T-helper 2 cell (primary cell): ENCODE data around the gene LAIR2.

ENCODE experiments used
- DNase-seq, 5 experiments: peaks; one replicate each; pipeline versions ENCODE4 v3.0.0 to v3.0.0-alpha.2; 2012 to 2022

The LAIR2 gene

DNA sequence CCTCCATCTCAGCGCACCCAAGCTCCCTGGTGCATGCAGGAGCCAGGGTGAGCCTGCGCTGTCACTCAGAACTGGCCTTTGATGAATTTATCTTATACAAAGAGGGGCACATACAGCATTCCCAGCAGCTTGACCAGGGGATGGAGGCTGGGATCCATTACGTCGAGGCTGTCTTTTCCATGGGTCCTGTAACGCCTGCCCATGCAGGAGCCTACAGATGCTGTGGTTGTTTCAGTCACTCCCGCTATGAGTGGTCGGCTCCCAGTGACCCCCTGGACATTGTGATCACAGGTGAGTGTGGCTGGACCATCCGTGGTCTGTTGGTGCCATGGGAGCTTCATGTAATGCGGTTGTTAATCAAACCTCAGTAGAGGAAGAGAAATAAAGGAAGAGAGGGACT is 33.0 kb downstream of the LAIR2 start:
- no peak for DNase-seq

DNA sequence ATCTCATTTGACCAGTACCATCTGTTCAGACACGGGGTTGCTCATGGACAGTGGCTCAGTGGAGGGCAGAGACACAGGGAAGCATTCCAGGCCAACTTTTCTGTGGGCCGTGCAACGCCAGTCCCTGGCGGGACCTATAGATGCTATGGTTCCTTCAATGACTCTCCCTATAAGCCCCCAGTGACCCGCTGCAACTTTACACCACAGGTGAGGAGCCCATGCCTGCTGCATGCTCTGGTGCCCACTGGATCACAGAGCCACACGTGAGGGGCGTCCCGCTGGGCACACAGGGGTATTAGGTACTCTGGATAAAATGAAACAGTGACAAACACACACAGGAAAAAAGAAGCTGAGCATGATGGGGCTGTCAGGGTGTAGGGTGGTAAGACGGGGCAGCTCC is 34.3 kb downstream of the LAIR2 start:
- DNase-seq = no peak

DNA sequence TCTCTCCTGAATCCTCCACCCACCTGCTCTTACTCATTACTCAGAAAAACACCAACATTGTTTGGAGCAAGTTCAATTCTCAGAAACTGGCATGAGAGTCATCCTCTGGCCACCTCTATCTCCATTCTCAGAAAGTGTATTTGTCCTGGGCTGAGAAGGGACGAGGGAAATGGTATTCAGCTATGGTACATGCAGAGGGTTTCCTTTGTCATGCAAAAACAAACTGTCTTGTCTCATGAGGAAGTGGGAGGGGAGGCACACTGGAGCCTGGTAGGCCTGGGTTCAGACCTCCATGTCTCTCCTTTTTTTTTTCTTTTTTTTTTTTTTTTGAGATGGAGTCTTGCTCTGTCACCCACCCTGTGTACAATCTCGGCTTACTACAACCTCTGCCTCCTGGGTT is 39.1 kb downstream of the LAIR2 start:
- no peak for DNase-seq

DNA sequence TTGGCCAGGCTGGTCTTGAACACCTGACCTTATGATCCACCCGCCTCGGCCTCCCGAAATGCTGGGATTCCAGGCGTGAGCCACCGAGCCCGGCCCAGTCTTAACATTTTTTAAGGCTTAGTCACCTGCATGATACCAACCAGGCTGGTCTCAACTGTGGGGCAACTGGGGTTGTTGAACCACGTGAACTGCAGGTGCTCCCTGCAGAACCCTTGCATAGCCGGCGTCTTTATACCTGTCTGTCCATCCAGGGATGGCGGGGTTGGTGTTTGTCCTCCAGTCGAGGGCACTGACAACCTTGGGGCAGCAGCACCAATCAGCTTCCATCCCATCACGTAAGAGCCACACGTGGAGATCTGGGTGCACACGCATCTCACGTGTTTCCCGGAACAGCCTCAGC is 46.2 kb downstream of the LAIR2 start:
- DNase-seq = no peak

DNA sequence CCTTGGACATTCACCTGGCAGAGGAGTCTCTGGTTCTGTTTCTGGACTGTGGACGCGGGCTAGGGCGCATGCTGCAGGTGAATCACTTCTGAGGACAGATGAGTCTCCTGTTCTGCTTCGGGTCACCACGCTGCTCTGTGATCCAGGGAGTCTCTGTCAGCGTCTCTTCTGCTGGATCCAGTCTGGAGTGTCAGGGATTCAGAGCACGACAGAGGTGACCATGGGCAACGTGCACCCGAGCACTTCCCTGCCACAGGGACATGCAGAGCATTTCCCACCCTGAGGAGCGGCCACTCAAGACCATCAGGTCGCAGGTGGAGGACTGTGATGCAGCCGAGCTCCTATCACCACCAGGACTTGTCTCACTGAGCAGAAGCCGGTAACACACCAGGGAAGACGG is 46.6 kb downstream of the LAIR2 start:
- DNase-seq = no peak

DNA sequence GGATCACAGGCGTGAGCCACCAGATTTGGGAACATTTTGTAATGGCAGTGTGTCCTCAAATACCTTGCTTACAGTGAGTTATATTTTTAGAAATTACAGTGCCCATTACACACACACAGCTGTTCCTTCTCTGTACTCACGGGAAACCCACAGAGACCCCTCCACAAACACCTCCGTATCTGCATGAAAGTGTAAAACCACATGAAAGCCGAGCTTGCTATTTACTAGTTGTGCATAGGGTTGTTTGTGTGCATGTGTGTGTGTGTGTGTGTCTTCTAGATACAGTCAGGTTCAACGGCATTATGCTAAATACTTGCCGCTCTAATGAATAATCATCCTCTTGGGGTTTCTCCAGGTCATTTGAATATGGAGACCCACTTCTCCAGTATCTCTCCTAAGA is 48.7 kb downstream of the LAIR2 start:
- DNase-seq = peak in 2 of 5 experiments; percentile 56 to 76

DNA sequence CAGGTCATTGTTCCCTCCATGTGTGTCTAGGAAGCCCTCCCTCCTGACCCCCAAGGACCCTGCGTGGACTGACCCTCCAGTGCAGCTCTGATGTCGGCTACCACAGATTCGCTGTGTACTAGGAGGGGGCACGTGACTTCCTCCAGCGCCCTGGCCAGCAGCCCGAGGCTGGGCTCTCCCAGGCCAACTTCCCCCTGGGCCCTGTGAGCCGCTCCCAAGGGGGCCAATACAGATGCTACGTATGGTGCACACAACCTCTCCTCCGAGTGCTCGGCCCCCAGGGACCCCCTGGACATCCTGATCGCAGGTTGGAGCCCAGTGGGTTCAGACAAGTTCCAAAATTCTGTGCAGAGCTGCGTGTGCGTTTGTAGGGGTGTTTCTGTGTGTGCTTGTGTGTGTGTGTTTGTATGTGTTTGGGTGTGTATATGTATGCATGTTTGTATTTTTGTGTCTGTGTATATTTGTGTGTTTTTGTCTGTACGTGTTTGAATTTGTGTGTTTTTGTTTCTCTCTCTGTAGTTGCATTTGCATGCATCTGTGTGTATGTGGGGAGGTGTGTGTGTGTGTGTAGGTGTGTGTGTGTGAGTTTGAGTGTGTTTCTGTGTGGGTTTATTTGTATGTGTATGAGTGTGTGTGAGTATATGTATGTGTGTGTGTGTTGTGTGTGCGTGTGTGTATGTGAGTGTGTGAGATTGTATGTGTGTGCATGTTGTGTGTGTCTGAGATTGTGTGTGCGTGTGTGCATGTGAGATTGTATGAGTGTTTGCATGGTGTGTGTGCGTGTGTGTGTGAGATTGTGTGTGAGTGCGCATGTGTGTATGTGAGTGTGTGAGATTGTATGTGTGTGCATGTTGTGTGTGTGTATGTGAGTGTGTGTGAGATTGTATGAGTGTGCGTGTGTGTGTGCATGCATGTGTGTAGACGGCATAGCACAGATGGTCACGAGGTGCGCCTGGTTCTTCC is 49.6 kb downstream of the LAIR2 start:
- DNase-seq = no peak

DNA sequence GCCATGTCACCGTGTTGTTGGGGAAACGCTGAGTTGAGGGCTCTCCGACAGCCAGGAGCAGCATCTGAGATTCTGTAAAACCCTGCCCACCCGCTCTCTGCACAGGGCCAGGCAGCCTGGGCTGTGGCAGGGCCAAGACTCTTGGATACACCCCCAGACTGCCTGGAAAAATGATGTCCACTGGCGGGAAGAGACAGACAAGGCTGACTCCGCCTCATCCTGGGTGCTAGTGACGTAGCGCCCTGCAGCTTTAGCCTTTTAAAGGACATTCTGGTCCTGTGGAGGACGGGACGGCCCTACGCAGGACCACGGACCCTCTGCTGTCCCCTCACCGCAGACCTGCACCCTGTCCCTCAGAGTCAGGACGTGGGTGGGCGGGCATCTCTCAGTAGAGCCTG is 50.3 kb downstream of the LAIR2 start:
- no peak for DNase-seq

DNA sequence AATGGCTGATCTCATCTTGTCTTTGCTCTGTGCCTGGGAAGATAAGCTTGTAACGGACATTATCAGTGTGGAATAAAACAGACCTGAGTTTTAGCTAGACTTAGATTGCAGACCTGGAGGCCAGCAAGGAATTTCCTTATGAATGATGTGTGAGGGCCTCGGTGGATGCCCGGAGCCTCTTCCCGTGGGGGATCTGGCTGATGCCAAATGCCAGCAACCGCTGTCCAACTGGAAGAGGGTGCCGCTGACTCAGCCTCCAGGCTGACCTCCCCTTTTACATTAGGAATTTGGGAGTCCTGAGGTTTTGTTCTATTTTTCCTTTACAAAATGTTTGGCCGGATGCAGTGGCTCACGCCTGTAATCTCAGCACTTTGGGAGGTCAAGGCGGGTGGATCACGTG is 51.4 kb downstream of the LAIR2 start:
- DNase-seq = no peak

DNA sequence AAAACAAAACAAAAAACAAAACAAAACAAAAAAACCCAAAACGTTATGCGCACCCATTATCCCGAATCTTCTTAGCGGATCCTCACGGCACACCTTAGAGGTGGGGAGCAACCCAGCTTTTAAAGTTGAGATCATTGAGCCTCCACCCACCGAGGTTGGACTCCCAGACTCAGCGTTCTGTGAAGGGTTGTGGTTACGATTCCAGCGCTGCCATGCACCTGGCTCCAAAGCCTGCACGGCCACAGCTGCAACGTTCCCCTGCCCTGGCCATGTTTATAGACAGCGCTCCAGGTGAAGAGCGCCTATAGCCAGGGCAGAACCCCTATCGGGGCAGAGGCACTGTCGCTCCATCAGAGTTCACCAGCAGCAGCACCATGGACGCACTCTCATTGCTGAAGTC is 52.3 kb downstream of the LAIR2 start:
- DNase-seq = no peak

DNA sequence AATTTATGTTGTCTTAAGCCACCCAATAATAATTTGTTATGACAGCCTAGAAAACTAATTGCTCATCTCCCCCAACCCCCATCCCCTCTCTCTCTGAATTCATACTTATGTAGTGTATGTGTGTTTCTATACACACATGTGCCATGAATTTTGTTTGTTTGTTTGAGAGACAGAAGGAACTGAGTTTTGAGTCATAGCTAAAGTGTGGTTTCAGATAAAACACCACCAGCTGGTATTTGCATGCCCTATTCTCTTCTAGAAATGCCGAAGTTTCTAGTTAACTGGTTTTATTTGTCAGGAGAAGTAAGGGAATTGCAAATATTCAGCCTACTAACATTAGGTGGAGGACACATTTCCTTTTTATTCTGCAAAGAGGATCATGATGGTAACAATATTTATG is 53.6 kb downstream of the LAIR2 start:
- DNase-seq = no peak

DNA sequence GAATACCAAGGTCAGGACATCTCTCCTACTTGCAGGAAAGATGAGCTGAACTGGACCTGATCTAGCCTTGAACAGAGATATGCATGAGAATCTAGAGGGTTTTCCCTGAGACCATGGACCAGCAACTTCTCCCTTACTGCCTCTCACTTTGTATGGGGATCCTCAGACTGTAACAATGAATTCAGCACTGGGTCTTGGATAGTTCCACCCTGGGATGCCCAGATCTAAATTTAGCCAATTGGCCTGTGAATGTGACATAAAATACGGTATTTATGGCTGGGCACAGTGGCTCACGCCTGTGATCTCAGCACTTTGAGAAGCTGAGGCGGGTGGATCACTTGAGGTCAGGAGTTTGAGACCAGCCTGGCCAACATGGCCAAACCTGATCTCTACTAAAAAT is 55.7 kb downstream of the LAIR2 start:
- DNase-seq = no peak
